GM13976 (cell line): ENCODE results near the gene CASK.
A peak's percentile ranks its signal among the peaks of the same experiment; 100 is the strongest.

Experiments used
- DNase-seq: peaks from one replicate; pipeline ENCODE4 v3.0.0; 2012; ENCODE audit warnings: low spot score
- CTCF ChIP-seq: IDR thresholded peaks from 2 replicates; pipeline ENCODE4 v1.5.1; 2012; ENCODE audit warnings: borderline replicate concordance, mild to moderate bottlenecking; ENCODE audit not compliant: insufficient read depth; ENCODE audit errors: extremely low read depth, missing control alignments, control extremely low read depth
- in situ Hi-C: fragments of 300-500 bp; cut with MboI; formaldehyde crosslinking; loops from one replicate; pipeline ENCODE4 v1.12.0; 2022; ENCODE audit warnings: low sequenced_read_pairs, mixed read lengths, inconsistent platforms; ENCODE audit not compliant: unreplicated experiment

The CASK gene

GRCh38 chrX:41588271-41588670, 335.1 kb downstream of the CASK start:
- TF ChIP-seq CTCF = no peak
- in situ Hi-C loops = no loop called here
- no peak for DNase-seq

GRCh38 chrX:41580423-41581064, 342.8 kb downstream of the CASK start:
- in situ Hi-C loops = no loop called here
- DNase-seq = peak; percentile 18
- no peak for TF ChIP-seq CTCF

- TF ChIP-seq CTCF = no peak
- DNase-seq = no peak
- in situ Hi-C loops = loop anchor here (10.0 kb wide), 1 partner anchor 191 kb away; no protein-coding TSS in a partner anchor
Measured at GRCh38 chrX:41563876-41564275, 359.5 kb downstream of the CASK start.

- in situ Hi-C loops = loop anchor here (10.0 kb wide), 1 partner anchor 194 kb away; no protein-coding TSS in a partner anchor
- peak; percentile 41 for DNase-seq
Measured at GRCh38 chrX:41561045-41561444, 362.3 kb downstream of the CASK start.

GRCh38 chrX:41559235-41560052, 363.9 kb downstream of the CASK start:
- TF ChIP-seq CTCF = no peak
- DNase-seq = no peak
- in situ Hi-C loops = loop anchor here (10.0 kb wide), 1 partner anchor 195 kb away; no protein-coding TSS in a partner anchor

More at GRCh38 chrX:41561045-41561444, 362.3 kb downstream of the CASK start:
- no peak for TF ChIP-seq CTCF

- in situ Hi-C loops = no loop called here
- peak; percentile 18 for TF ChIP-seq CTCF
- peak; percentile 18 for DNase-seq
Measured at GRCh38 chrX:41558531-41558930, 364.8 kb downstream of the CASK start.
